ENCODE data around the gene PTPRG. TPM values are rescaled to one million over a fixed set of nuclear protein-coding genes. Genes with fewer than 3 reads are reported as not detected.
A peak's percentile ranks its signal among the peaks of the same experiment; 100 is the strongest.

PTPRG gene
- total RNA-seq: 10 to 100 TPM; 51.9 to 56.8 (median 54.4) TPM

DNA sequence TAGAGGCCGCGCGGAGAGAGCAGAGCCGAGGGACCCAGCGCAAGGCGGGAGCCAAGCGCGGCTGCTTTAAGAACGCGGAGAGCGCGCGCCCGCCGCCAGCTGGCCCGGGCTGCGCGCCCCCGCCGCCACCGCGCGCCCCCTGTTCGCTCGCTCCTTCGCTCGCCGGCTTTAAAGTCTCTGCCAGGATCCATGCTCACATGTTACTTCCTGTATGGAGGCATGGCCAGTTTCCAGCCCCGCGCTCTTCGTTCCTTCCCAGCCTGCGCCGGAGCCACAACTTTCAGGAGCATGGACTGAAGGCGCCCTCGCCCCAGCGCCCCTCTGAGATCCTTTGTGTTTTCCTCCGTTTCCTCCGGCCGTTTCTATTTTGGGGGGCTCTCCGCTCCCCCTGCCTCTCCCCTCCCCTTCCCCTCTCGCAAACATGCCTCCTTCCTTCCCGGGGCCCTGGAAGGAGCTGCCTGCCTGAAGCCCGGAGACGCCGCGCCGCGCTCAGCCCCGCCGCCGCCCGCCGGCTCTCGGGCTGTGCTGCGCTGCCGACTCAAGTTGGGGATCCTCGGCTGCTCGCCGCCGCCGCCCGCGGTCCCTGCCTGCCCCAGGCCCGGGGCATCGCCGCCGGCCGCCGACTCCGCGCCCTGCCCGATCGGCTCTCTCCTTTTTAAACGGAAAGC, at the start of gene PTPRG:
Gene PTPRG (plus strand): TSS at position 198 of the 668 bp plus-strand sequence. CDS start 717 bp downstream, outside the sequence.
- H3K9me3 ChIP-seq: peaks cover 0 to 8% (median 6%) of the 10 kb centered on the region in 4 donors
- no peaks in the 10 kb centered on the region for H3K36me3 ChIP-seq
- DNase-seq (ENCODE audit: extremely low spot score): peak; percentile 95
- no peaks in the 10 kb centered on the region for H3K27me3 ChIP-seq
- peak; percentile 86 to 87 for TF ChIP-seq POLR2AphosphoS5 (IDR thresholded peaks at IDR 0.05)
- TF ChIP-seq, protein P1, sequence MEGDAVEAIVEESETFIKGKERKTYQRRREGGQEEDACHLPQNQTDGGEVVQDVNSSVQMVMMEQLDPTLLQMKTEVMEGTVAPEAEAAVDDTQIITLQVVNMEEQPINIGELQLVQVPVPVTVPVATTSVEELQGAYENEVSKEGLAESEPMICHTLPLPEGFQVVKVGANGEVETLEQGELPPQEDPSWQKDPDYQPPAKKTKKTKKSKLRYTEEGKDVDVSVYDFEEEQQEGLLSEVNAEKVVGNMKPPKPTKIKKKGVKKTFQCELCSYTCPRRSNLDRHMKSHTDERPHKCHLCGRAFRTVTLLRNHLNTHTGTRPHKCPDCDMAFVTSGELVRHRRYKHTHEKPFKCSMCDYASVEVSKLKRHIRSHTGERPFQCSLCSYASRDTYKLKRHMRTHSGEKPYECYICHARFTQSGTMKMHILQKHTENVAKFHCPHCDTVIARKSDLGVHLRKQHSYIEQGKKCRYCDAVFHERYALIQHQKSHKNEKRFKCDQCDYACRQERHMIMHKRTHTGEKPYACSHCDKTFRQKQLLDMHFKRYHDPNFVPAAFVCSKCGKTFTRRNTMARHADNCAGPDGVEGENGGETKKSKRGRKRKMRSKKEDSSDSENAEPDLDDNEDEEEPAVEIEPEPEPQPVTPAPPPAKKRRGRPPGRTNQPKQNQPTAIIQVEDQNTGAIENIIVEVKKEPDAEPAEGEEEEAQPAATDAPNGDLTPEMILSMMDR (IDR thresholded peaks at IDR 0.05): no peak
- WGBS: under 1% methylated on average over 44 of the region's 74 CpGs
- H3K4me3 ChIP-seq: peak within 1 kb of the TSS; percentile 63 to 89 (median 86)
- peak within 1 kb of the TSS; percentile 90 to 96 (median 94) for H3K27ac ChIP-seq (replicated peaks in 1 of 4)
- peaks cover 18 to 39% (median 35%) of the 10 kb centered on the region in 4 donors for H3K4me1 ChIP-seq
- intact Hi-C loops (cut with DNase I): loop anchor here (5.0 to 10.0 kb wide), 3 partner anchors 293 to 626 kb away; no protein-coding TSS in a partner anchor

DNA sequence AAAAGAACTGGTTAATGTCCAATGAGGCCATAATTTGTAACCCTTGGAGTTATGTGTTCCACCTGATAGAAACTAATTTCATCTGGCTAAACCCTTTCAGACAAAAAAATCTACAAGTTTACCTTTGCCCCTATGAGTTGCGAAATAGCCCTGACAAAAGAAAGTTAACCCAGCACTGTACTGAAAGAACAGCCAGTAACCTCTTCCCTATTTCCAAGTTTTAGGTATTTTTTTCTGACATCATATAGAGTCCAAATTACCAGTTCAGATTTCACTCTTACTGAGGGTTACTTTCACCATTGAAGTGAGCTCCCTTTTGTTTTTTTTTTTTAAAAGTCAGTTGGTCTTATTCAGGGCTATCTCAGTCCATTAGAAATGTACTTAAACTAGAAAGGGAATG, 42.8 kb upstream of the PTPRG start:
- H3K27me3 ChIP-seq: no peaks in the 10 kb centered on the region
- WGBS: 97% methylated on average over 1 of the region's 1 CpG
- intact Hi-C loops (cut with DNase I): no loop called here
- H3K27ac ChIP-seq (replicated peaks in 1 of 4): no peak overlapping the region
- no peaks in the 10 kb centered on the region for H3K4me1 ChIP-seq
- TF ChIP-seq POLR2AphosphoS5 (IDR thresholded peaks at IDR 0.05) (no peak), POLR2A (IDR thresholded peaks at IDR 0.05; ENCODE audit: low read depth) (no peak), EP300 (IDR thresholded peaks at IDR 0.05) (no peak)
- TF ChIP-seq, protein P1 (IDR thresholded peaks at IDR 0.05): no peak
- no peak overlapping the region for H3K4me3 ChIP-seq
- H3K9me3 ChIP-seq: no peaks in the 10 kb centered on the region
- no peak for DNase-seq (ENCODE audit: extremely low spot score)
- H3K36me3 ChIP-seq: no peaks in the 10 kb centered on the region

DNA sequence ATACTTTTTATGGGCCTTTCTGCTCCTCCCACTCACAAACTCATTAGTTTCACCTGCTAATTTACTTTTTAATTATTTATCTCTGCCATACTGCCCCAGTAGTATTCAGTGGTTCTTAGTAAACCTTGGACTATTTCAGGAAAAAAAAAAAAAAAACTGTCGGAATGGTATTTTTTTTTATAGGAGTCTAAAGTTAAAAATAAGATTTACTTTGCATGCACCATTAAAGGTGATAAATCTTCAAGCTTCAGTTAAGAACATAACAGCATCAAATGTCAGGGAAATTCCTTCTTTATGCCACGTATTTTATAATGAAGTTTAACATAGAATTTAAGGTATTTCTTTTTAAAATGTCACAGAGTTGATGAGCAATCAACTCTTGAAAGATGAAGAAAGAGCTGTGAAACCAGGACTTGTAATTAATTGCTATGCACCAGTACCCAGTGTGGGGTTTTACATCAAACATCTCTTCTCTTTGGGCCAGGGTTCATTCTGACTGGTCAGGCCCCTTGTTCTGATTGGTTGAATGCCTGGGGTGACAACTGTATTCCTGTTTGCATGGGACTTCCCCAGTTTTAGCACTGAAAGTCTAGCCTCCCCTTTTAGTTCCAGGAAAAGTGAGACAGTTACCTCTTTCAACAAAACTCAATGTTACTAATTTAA, 40.3 kb upstream of the PTPRG start:
- Histone ChIP-seq H3K27ac (replicated peaks in 1 of 4) (no peak overlapping the region), H3K4me1 (no peaks in the 10 kb centered on the region), H3K27me3 (no peaks in the 10 kb centered on the region), H3K36me3 (no peaks in the 10 kb centered on the region), H3K4me3 (no peak overlapping the region), H3K9me3 (no peaks in the 10 kb centered on the region)
- DNase-seq (ENCODE audit: extremely low spot score): no peak
- intact Hi-C loops (cut with DNase I): no loop called here
- 92% methylated on average over 2 of the region's 2 CpGs for WGBS
- TF ChIP-seq POLR2A (IDR thresholded peaks at IDR 0.05; ENCODE audit: low read depth): no peak
- TF ChIP-seq, protein P1 (IDR thresholded peaks at IDR 0.05): no peak
- TF ChIP-seq POLR2AphosphoS5 (IDR thresholded peaks at IDR 0.05): no peak
- TF ChIP-seq EP300 (IDR thresholded peaks at IDR 0.05): no peak

DNA sequence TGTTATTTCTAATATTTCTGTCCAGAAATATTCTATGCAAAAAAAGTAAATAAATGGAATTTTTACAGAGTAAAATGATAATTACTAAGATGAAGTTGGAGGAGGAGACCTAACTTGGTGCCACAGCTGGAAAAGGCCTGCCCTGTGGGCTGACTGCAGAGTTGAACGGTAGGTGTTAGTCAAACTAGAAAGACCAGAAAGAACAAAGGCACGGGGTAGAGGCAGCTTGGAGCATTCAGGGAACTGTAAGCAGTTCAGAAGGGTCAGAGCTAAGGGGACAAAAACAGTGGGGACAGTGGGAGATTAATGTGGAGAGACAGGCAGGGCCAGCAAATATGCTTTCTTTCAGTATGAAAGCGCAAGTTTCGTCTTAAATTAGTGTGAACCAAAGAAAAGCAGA, 39.3 kb upstream of the PTPRG start:
- no peak for DNase-seq (ENCODE audit: extremely low spot score)
- TF ChIP-seq POLR2AphosphoS5 (IDR thresholded peaks at IDR 0.05) (no peak), POLR2A (IDR thresholded peaks at IDR 0.05; ENCODE audit: low read depth) (no peak), EP300 (IDR thresholded peaks at IDR 0.05) (no peak)
- TF ChIP-seq, protein P1 (IDR thresholded peaks at IDR 0.05): no peak
- no peak overlapping the region for H3K27ac ChIP-seq (replicated peaks in 1 of 4)
- intact Hi-C loops (cut with DNase I): no loop called here
- H3K27me3 ChIP-seq: no peaks in the 10 kb centered on the region
- H3K36me3 ChIP-seq: no peaks in the 10 kb centered on the region
- 87% methylated on average over 4 of the region's 4 CpGs for WGBS
- no peaks in the 10 kb centered on the region for H3K9me3 ChIP-seq
- H3K4me3 ChIP-seq: no peak overlapping the region
- no peaks in the 10 kb centered on the region for H3K4me1 ChIP-seq

All from esophagus muscularis mucosa (tissue), 4 donors.